PC-3 (cell line): ENCODE data around the gene SIAH2. TPM values are rescaled to one million over a fixed set of nuclear protein-coding genes. Genes with fewer than 3 reads are reported as not detected.

Experiments used
- ATAC-seq: fragments of 200-7000 bp; cut with Tn5 transposase; 2 replicates; pipeline ENCODE4 v1.9.1; 2020; ENCODE audit warnings: mild to moderate bottlenecking, moderate library complexity
- BruUV-seq: library from RNA; stranded (reverse); fragments of 400-500 nt; replicated peaks from 2 replicates; lab custom pipeline; 2021; lab: Mats Ljungman, UMichigan
- CTCF ChIA-PET: fragments of 300-600 bp; sonication (Branson Sonifier 250); formaldehyde crosslinking; loops from one replicate; lab custom pipeline; 2022; ENCODE audit warnings: antibody characterized with exemption; lab: Charles Lee
- POLR2A ChIA-PET: fragments of 300-600 bp; sonication (Branson Sonifier 250); formaldehyde crosslinking; loops from one replicate; lab custom pipeline; 2022; ENCODE audit warnings: antibody characterized with exemption; ENCODE audit not compliant: unreplicated experiment; lab: Charles Lee
- DNase-seq: peaks from one replicate; pipeline ENCODE4 v3.0.0-alpha.2; 2015
- H2AFZ ChIP-seq: fragments of 300-600 bp; sonication (generic); 2 replicates; pipeline ENCODE4 v1.6.0; 2016; ENCODE audit warnings: antibody characterized with exemption, low read length
- H3F3A ChIP-seq: fragments of 300-600 bp; sonication (generic); one replicate; pipeline ENCODE4 v1.6.0; 2017; ENCODE audit warnings: antibody characterized with exemption, low read length, control low read depth, mild to moderate bottlenecking; ENCODE audit not compliant: unreplicated experiment
- H3K27ac ChIP-seq: fragments of 300-600 bp; sonication (generic); 2 replicates; pipeline ENCODE4 v1.5.1; 2016; ENCODE audit warnings: mild to moderate bottlenecking, low read length
- H3K27me3 ChIP-seq: fragments of 300-600 bp; sonication (generic); 2 replicates; pipeline ENCODE4 v1.6.1; 2016; ENCODE audit warnings: low read length, mixed read lengths
- H3K36me3 ChIP-seq: fragments of 300-600 bp; sonication (generic); 2 replicates; pipeline ENCODE4 v1.6.1; 2016; ENCODE audit warnings: low read depth, mixed run types, low read length, mixed read lengths
- H3K4me1 ChIP-seq: fragments of 300-600 bp; sonication (generic); 2 replicates; pipeline ENCODE4 v1.5.1; 2016; ENCODE audit warnings: low read length; ENCODE audit not compliant: insufficient read depth
- H3K4me2 ChIP-seq: fragments of 300-600 bp; sonication (generic); 2 replicates; pipeline ENCODE4 v1.6.0; 2016; ENCODE audit warnings: low read length
- H3K4me3 ChIP-seq: fragments of 300-600 bp; sonication (generic); 2 replicates; pipeline ENCODE4 v1.5.1; 2016; ENCODE audit warnings: mild to moderate bottlenecking, low read length, mixed read lengths
- H3K79me2 ChIP-seq: fragments of 300-600 bp; sonication (generic); 2 replicates; pipeline ENCODE4 v1.6.1; 2017; ENCODE audit warnings: low read length, mixed read lengths
- H3K9ac ChIP-seq: fragments of 300-600 bp; sonication (generic); 2 replicates; pipeline ENCODE4 v1.6.0; 2016; ENCODE audit warnings: mild to moderate bottlenecking, low read length
- H3K9me2 ChIP-seq: fragments of 300-600 bp; sonication (generic); replicated peaks from 2 replicates; pipeline ENCODE4 v1.6.1; 2016; ENCODE audit warnings: mixed run types, low read length, mixed read lengths
- H3K9me3 ChIP-seq: fragments of 300-600 bp; sonication (generic); 2 replicates; pipeline ENCODE4 v1.6.1; 2016; ENCODE audit warnings: low read length, mixed read lengths
- H4K20me1 ChIP-seq: fragments of 300-600 bp; sonication (generic); 2 replicates; pipeline ENCODE4 v1.6.1; 2016; ENCODE audit warnings: low read length, mixed read lengths
- CTCF ChIP-seq: fragments of 300-600 bp; sonication (generic); conservative IDR thresholded peaks from 2 replicates; pipeline ENCODE4 v1.5.1; 2017; ENCODE audit warnings: antibody characterized with exemption, low read depth, mild to moderate bottlenecking, low read length
- EZH2 ChIP-seq: fragments of 300-600 bp; sonication (generic); IDR thresholded peaks from one replicate; pipeline ENCODE4 v1.6.1; 2017; ENCODE audit warnings: antibody characterized with exemption, mild to moderate bottlenecking, low read length; ENCODE audit not compliant: unreplicated experiment
- EZH2phosphoT487 ChIP-seq: fragments of 300-600 bp; sonication (generic); IDR thresholded peaks from 2 replicates; pipeline ENCODE4 v1.6.1; 2018; ENCODE audit warnings: mild to moderate bottlenecking, antibody characterized with exemption, low read length, borderline replicate concordance
- intact Hi-C: fragments of 100-400 bp; cut with micrococcal nuclease; formaldehyde crosslinking; loops from 2 replicates; pipeline ENCODE4 v1.9.0; 2023
- total RNA-seq: library from RNA; depleted of rRNA; stranded (reverse); fragments of >200 nt; gene quantifications from 2 replicates; pipeline ENCODE4 v1.2.3, GENCODE V29; 2014

SIAH2 gene
- total RNA-seq, 1 experiment from 2014 or later: 37.8 TPM

GRCh38 chr3:150756491-150757059 lies 6.4 kb downstream of the SIAH2 start:
- no peak overlapping the region for H2AFZ ChIP-seq
- H3K4me2 ChIP-seq: no peak overlapping the region
- no peaks in the 10 kb centered on the region for H3K27me3 ChIP-seq
- peaks cover 25% of the 10 kb centered on the region for H4K20me1 ChIP-seq
- no peak overlapping the region for H3K9ac ChIP-seq
- no peaks in the 10 kb centered on the region for H3K9me3 ChIP-seq
- ChIA-PET CTCF (no interaction called here), POLR2A (no interaction called here)
- DNase-seq (no peak), ATAC-seq (no peak)
- intact Hi-C loops: no loop called here
- no peak overlapping the region for H3K27ac ChIP-seq
- TF ChIP-seq EZH2: no peak
- TF ChIP-seq EZH2phosphoT487: no peak
- no peak for TF ChIP-seq CTCF
- H3K36me3 ChIP-seq: no peaks in the 10 kb centered on the region; the same call in none of the 2 replicates
- H3K4me3 ChIP-seq: no peak overlapping the region
- no TSS peak for BruUV-seq
- no peaks in the 10 kb centered on the region for H3K9me2 ChIP-seq
- H3F3A ChIP-seq: no peaks in the 10 kb centered on the region
- H3K79me2 ChIP-seq: peaks cover 95% of the 10 kb centered on the region
- peaks cover 32% of the 10 kb centered on the region for H3K4me1 ChIP-seq

GRCh38 chr3:150755902-150756301 lies 7.1 kb downstream of the SIAH2 start:
- ChIA-PET CTCF (no interaction called here), POLR2A (no interaction called here)
- Histone ChIP-seq H3K9me2 (no peaks in the 10 kb centered on the region), H2AFZ (no peak overlapping the region), H3K27ac (no peak overlapping the region), H3K4me2 (no peak overlapping the region), H3K4me3 (no peak overlapping the region), H3K9ac (no peak overlapping the region), H3K27me3 (no peaks in the 10 kb centered on the region), H3K9me3 (no peaks in the 10 kb centered on the region), H3K79me2 (peaks cover 95% of the 10 kb centered on the region), H4K20me1 (peaks cover 20% of the 10 kb centered on the region), H3K36me3 (no peaks in the 10 kb centered on the region; the same call in none of the 2 replicates), H3F3A (no peaks in the 10 kb centered on the region), H3K4me1 (peaks cover 35% of the 10 kb centered on the region)
- ATAC-seq (no peak), DNase-seq (no peak)
- TF ChIP-seq EZH2: no peak
- TF ChIP-seq CTCF: no peak
- no peak for TF ChIP-seq EZH2phosphoT487
- intact Hi-C loops: no loop called here
- BruUV-seq: no TSS peak

DNA sequence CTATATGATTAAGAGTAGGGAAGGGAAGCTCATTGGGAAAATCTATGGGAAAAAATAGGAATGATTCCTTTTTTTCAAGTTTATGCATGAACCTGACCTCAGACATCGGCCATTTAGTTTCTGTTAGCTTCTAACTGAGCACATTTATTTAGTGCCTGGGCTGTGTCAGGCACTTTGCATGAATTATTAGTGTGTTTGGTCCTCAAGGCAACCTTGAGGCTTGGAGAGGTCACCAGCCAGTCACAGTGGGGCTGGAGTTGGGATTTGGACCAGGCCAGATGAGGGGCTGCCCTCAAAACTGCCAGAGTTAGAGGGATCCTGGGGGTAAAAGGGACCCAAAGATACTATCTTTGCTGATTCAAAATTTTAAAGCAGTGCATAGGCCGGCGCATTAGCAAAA lies 8.1 kb downstream of the SIAH2 start:
- ATAC-seq (no peak), DNase-seq (no peak)
- Histone ChIP-seq H3K27me3 (no peaks in the 10 kb centered on the region), H3K9me3 (no peaks in the 10 kb centered on the region), H3K79me2 (peaks cover 95% of the 10 kb centered on the region), H3K4me3 (no peak overlapping the region), H3K27ac (no peak overlapping the region), H3K4me1 (peaks cover 29% of the 10 kb centered on the region), H3K9me2 (no peaks in the 10 kb centered on the region), H3K4me2 (no peak overlapping the region), H3F3A (no peaks in the 10 kb centered on the region), H4K20me1 (peaks cover 15% of the 10 kb centered on the region; the same call in 1 of the 2 replicates), H3K9ac (no peak overlapping the region), H2AFZ (no peak overlapping the region), H3K36me3 (no peaks in the 10 kb centered on the region; the same call in none of the 2 replicates)
- CTCF ChIA-PET: no interaction called here
- POLR2A ChIA-PET: no interaction called here
- intact Hi-C loops: no loop called here
- no TSS peak for BruUV-seq
- no peak for TF ChIP-seq CTCF
- no peak for TF ChIP-seq EZH2
- no peak for TF ChIP-seq EZH2phosphoT487
